ENCODE measurements around the gene BRMS1L. TPM values are rescaled to one million over a fixed set of nuclear protein-coding genes. Genes with fewer than 3 reads are reported as not detected.

Gene BRMS1L
- total RNA-seq, 1 donor from 2014 or later, result 15.6 TPM

Other genes starting within 250 kb of the BRMS1L start
- 101 TPM for gene RALGAPA1, start 17.0 kb upstream of the BRMS1L start, total RNA-seq